Measurements from ENCODE around the gene SMC1A.
"Not testable (repeated sequence)": the region's sequence is repeated elsewhere in the genome, so short reads cannot be mapped to it uniquely, and the experiment has no call there.

SMC1A gene

DNA sequence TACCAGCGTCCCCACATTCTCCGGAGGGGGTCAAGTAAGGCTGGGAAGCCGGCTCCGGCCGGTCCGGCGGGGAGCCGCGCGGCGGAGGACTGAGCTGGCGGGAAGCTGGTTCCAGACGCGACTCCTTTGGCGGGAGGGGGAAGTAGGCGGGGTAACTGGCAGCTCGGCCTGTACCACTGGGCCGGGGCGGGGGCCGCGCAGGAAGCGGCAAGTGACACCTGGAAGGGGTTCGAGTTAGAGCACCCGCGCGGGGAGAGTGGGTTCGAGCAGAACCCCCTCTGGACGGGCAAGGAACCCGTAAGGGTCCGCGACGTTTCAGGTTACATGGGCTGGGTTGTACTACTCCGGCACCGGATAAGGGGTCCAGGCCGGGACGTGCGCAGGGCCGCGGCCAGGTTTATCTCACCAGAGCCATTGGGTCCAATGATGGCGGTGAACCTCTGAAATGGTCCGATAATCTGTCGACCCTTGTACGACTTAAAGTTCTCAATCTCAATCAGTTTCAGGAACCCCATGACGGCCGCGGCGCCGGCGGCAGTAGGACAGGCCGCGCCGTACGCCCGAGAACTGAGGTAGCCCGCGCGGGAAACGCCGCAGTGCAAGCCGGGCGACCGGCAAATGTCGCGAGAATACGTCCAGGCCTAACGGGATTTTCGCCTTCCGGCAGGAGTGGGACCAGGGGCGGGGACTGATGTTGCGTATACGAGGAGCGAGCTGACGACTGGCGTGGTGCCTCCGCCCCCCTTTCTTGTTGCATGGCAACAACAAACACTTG, at the start of gene SMC1A:
Gene SMC1A (minus strand): TSS at position 569 of the 775 bp plus-strand sequence. CDS start 54 bp downstream, at position 515.
- DNase-seq (ENCODE audit: low spot score), result peak; percentile 97

DNA sequence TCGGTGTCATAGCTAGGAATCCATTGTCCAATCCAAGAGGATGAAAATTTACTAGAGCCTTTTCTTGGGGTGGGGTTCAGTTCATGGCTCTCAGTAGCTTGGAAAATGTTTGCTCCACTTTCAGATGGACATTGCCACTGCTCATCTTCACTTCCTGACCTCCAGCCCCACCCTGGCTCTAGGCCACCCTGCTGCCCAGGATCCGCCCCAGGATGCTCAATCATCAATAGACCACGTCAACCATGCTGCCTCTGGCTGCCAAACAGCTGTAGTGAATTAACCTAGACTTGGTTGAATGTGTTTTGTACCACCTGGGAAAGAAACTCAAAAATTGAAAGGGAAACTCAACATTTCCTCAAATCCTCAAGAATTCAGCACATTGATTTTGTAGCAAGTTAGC, 48.9 kb upstream of the SMC1A start:
- no peak for DNase-seq (ENCODE audit: low spot score)

DNA sequence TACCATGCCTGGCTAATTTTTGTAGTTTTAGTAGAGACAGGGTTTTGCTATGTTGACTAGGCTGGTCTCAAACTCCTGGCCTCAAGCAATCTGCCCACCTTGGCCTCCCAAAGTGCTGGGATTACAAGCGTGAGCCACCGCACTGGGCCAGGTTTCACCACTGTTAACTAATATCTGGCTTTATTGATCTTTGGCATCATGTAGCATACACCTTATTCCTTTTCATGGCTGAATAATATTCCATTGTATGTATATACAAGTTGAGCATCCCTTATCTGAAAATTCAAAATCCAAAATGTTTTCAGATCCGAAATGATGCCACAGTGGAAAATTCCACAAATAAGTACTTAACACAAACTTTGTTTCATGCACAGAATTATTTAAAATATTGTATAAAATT, 46.2 kb upstream of the SMC1A start:
- not testable (repeated sequence) for DNase-seq (ENCODE audit: low spot score)

DNA sequence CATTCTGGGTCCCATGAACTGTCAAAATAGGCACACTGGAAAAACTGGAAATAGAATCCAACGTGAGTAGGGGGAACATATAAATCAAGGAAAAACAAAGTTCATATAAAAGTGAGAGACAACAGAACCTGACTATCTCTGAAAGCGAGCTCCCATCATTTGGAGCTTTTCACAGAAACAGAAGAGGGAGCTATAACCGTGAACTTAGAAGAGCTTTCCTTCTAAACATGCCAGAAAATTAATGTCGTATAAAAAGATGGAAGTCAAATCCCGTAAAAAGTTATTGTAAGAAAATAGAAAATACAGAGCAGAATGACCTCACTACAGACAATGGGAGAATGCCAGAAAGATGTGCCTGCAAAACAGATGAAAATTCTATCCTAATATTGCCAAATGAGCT, 35.6 kb upstream of the SMC1A start:
- no peak for DNase-seq (ENCODE audit: low spot score)

DNA sequence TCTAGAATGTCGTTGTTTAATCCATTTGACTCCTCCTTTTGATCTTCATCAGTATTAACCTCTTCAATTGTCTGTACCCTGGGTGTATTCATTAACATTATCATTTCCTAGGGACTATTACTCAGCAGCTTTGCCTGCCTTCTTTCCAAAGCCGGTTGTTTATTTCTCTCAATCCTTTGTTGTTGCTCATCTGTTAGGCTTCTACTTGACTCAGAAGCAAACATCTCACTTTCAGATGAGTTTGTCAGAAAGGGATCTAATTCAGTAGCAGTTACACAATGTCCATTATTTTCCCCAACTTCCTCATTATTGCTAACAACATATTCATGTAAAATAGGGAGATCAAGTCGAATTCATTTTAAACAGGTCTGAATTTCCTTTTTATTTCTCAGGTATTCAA, 33.8 kb upstream of the SMC1A start:
- no peak for DNase-seq (ENCODE audit: low spot score)

DNA sequence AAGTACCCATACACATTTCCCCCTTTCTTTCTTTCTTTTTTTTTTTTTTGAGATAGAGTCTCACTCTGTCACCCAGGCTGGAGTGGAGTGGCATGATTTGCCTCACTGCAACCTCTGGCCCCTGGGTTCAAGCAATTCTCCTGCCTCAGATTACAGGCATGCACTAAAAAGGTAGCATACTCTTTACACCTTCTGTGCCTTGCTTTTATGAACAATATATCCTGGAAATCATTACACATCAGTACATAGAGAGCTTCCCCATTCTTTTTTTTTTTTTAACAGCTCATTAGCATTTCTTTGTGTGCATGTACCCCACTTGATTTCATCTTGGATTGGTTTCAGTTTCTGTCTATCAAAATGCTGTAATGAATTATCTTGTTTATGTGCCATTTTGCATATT, 30.4 kb upstream of the SMC1A start:
- DNase-seq (ENCODE audit: low spot score), result no peak

DNA sequence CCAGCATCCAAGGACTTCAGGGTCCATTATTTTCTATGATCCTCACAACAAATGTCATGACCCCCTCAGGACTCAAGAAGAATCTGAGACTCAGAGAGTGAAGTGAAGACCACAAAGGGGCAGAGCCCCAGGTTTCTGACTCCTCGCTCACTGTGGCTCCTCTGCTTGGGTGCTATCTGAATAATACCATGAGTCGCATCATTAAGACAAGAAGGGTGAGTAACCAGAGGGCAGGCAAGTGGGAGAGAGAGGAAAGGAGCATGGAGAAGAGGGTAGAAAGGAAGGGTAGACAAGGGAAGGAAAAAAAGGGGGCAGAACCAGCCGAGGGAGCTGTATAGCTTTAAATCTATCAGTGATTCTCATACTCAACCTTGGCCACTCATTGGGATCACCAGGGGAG, 27.2 kb upstream of the SMC1A start:
- no peak for DNase-seq (ENCODE audit: low spot score)

DNA sequence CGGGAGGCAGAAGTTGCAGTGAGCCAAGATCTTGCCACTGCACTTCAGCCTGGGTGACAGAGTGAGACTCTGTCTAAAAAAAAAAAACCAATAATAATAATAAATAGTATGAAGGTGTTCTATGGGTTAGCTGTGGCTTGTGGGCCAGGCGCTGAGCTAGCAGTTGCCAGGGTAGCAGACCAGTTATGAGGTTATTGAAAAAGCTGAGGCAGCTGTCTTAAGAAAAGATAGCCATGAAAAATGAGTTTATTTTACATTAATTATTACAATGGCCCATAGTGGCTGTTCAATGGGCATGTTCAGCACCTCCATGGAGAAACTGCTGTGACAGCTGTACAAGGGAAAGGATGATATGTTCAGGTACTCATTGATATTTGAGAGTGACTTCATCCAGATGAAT, 25.0 kb upstream of the SMC1A start:
- DNase-seq (ENCODE audit: low spot score), result no peak

DNA sequence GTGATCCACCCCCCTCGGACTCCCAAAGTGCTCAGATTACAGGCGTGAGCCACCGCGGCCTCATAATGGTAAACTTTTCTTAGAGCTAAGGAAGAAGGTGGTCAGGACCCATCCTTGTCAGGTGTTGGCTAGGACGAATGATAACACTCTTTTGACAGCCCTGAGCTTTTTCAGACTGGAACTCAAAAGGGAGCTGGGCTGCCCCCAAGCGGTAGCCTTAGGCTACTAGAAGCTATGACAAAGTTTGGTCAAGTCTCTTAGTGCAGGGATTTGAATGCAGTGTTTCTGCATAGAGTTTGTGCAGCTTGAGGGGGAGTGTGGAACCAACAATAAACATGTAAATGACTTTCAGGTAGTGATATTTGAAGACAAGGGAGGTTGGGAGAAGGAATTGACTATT, 23.5 kb upstream of the SMC1A start:
- DNase-seq (ENCODE audit: low spot score), result peak; percentile 38

DNA sequence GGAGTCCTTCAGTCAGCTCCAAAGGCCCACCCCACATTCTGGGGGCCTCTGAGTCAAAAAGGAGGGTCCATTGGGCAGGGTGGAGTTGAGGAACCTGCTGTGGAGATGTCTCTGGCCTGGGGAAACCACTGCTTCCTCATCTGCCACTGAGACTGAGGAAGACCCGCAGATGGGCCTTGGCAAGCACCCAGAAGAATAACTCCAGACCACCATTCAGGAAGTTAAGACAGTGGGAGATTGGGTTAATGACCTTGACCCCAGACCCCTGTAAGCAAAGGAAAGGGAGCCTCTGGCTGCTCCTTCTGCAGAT, 19.8 kb upstream of the SMC1A start:
- DNase-seq (ENCODE audit: low spot score), result no peak

DNA sequence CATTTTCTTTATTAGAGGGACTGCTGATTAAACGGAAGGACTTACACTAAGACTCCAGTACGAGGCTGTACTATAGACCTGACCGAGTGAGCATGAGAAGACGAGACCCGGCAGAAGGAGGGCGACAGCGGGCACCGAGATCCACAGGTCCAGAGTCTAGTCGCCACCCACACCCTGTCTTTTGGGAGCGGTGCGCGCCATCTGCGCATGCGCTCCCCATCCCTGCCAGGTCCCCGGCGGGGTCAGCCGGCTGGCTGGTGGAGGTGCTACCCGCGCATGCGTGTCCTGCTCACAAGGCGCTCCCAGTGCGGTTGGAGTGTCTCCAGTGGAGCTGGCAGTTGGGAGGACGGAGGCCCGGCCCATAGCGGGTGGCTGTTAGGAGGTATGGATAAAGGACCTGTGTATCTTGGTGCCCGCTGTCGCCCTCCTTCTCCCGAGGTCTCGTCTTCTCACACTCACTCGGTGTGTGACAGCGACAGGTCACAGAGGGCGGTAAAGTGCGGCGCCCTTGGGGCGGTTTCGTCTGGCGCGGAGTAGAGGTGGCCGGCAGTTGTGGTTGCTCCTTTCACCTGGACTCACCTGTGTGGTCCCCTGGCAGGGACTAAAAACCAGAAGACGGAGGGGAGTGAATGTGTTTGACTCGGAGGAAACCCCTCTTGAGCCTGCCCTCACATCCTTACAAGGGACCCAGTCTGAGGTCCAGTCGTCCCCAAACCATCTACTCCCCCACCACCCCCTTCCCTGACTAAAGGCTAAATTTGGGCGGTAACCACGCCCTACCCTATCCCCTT, 19.3 kb upstream of the SMC1A start:
- peak; percentile 74 for DNase-seq (ENCODE audit: low spot score)

DNA sequence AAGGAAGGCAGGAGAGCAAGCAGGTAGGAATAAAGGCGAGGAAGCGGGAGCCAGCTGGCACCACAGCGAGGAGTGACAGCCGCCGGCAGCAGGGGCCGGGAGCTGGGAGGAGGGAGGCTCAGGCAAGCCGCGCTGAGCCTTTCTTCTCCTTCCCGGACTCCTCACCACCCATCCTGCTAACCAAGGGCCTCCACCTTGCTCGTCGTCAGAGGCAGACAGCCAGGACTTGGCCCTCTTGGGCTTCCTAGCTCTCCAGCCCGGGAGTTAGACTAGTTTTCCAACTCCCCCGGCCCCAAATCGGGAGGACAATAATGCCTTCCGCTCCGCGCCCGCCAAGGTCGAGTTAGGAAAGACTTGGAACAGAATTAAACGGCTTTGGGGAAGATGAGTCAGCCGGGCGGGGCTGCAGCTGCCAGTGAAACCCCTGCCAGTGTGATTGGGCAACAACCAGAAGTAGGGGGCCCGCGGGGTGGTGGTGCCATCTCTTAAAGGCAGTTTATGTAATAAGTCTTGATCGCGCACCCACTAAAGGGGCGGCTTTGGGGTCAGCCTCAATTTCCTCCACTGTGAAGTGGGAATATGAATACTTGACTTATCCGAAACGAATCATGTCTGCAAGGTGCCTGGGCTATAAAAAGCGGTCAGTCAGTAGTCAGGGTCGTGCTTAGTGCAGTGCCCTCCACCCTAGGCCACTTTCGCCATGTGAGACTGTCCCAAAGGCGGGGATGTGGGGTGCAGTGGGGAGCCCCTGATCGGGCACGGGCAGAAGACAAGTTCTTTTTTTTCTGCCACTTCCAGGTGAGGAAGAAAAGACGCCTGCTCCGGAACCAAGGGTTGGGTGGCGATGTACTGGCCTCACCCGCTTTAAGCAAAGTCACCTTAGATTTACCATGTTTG, 18.4 kb upstream of the SMC1A start:
- DNase-seq (ENCODE audit: low spot score), result peak; percentile 27

DNA sequence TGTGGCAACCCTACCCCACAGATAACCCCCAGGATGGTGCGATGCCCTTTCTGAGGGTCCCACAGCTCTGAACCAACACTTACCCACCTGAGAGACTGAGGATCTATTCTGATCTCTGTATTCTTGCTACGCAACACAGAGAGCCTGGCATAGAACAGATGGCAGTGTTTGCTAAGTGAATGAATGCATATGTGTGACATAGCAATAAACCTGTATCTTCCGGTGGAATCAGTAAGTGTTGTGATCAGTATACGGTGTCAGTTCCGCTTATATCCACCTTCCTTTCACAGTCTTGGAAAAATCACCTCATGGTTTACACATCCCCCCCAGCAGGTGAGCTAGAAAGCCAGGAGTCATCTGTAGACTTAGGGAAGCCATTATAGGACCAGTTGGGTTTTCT, 17.6 kb upstream of the SMC1A start:
- no peak for DNase-seq (ENCODE audit: low spot score)

DNA sequence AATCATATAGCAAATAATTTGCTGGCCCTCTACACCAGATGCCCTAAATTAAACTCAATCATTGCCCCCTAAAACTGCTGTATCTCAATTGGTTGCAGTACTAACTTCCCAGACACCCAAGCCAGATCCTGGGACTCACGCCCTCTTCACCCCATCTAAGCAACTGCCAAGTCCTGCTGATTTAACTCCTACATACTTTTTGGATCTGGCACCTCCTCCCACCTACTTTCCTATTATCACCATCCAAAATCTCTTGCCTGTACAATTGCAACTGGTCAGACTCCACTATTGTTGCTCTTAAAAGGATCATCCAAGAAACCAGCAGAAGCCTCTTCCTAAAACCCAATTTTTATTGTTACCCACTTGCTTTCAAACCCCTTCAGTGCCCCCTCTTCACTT, 16.4 kb upstream of the SMC1A start:
- no peak for DNase-seq (ENCODE audit: low spot score)

DNA sequence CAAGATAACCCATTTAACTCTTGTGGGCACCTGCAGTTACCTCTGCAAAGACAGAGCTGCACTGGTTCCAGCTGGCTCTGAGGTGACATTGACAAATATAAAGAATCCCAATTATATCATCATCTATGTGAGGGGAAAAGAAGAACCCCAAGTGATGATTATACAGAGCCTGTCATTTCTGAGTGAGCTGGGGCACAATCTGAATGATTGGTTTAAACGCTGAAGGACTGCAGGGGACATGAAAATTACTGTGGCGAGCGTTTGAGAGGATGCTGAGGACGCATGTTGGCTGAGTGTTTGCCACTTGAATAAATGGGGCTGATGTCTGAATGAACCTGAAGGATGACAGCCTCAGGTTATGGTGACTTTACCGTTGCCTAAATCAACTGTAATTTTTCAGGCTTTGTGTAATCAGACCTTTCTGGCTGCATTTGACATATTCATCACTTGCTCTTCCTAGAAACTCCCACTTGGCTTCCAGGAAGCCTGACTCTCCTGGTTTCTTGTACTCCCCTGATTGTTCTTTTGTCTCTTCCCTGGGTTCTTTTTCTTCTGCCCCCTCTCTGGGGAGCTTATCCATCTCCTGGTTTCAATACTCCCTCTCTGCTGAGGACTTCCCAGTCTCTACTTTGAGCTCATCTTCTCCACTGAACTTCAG, 15.8 kb upstream of the SMC1A start:
- DNase-seq (ENCODE audit: low spot score), result no peak

DNA sequence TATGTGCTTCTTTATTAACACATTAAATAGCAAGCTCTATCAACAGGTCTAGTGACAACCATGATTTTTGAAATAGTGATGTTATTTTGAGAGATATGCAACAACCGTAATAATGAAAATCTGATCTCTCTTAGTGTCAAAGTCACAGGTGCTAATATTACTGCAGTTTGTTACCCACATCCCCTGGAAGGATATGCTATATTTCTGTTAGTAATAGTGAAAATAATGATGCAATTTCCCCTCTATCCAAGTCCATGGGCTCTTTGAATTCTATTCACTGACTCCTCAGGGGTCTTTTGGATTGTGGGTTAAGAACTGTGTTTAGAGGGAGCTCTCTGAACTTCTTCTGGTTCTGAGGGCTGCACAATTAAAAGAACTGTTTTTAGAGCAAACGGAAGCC, 14.8 kb upstream of the SMC1A start:
- DNase-seq (ENCODE audit: low spot score), result no peak

DNA sequence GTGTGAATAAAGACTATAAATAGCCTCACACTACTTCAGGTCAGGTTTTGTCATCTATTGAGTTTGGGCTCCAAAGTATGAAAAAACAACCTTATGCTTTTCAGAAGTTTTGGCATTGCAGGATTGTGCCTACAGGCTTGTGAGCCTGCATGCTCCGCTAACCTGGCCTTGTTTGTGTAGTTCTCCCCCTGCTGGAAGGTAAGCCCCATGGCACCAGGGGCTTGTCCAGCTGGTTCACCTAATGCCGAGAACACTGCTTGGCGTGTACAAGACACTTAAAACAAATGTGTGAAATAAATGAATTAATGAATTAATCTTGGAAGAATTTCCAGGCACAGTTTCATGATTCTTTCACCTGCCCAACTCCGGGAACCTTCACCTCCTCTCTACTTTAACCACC, 13.5 kb upstream of the SMC1A start:
- DNase-seq (ENCODE audit: low spot score), result peak; percentile 73

DNA sequence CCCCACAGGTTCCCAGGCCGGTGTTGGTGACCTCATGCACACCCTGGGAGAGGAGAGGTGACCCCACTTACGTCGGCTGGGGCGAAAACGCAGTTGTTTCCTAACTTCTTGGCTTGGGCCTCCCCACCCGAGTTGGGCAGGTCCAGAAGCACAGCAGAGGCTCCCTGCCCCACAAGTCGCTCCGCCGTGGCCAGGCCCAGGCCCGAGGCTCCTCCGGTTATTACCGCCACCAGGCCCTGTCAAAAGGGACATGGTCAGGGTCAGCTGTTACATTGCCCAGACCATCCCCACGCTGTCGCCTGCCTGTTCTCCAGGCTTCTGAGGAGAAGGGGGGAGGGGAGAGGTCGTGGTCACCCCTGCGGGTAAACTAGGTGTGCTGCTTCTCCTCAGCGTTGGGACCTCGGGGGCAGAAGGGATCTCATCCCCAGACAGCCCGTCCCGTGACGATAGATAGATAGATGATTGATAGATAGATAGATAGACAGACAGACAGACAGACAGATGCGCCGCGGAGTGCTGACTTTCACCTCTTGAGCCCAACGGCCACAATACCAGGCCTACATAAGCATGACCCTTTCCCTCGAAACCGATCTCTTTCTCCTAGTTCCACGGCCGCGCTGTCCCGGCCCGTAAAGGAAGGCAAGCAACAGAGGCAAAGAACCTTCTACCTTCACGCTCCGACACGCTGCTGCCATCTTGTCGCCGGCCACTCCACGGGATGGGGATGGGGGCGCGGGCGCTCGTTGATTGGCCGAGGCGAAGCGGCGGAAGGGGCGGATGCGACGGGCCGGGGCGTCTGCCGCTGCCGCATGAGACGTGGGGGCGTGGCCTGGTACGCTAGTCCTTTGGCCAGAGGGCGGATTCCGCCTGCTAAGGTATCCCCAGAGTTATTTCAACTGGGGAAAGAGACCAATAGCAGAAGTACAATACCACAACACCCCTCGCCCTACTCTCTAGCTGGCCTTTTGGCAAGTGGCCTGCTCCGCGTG, 11.5 kb upstream of the SMC1A start, which contains the start of gene HSD17B10:
Gene HSD17B10 (minus strand): TSS at position 720 of the 989 bp plus-strand sequence. CDS start 25 bp downstream, at position 695.
- DNase-seq (ENCODE audit: low spot score), result peak; percentile 83

DNA sequence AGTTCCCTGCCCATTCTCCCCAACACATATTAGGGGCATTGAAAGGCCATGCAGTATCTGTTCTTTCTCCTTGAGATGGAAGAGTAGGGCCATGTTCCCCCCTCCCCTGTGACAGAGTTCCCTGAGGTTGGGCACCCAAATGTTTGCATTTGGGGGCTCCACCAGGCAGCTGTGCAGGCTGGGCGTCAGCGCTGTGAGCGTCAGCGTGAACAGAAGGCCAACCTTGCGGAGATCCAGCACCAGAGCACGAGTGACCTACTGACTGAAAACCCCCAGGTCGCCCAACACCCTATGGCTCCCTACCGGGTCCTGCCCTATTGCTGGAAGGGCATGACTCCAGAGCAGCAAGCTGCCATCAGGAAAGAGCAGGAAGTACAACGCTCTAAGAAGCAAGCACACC, 7.8 kb upstream of the SMC1A start:
- no peak for DNase-seq (ENCODE audit: low spot score)

DNA sequence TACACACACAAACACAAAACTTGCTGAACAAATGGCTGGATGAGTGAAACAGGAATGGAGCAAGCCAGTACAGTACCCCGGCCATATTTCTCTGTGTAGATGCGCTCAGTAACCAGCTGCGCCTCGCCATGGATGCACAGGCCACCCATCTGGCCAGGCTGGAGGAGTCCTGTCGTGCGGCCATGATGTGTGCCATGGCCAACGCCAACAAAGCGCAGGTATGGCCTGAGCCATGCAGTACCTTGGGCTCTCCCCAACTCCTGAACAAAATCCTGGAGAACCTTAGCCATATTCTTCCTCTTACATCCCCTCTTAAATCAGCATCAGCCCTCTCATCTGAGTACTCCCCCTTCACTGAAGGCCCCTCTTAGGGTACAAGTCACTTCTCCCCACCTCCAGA, 7.3 kb upstream of the SMC1A start:
- no peak for DNase-seq (ENCODE audit: low spot score)

DNA sequence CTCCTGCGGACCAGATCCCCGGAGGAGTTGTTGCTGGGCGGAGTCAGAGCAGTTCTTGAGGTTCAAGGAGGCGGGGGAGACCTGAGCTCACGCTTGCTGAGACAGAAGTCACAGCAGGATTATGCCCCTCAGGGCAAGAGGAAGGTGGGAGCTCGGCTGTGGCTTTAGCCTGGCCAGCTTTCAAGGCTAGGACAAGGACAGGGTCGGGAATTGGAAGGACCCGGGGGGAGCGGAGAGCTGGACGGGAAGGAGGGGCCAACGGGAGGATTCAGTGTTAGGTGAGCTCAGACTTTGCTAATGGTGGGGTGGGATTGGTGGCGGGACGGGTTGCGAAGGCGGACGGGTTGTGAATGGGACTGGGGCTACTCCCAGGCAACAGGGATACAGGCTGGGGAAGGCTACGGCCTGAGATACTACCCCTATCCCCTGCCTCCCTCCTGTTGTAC, 430 bp upstream of the SMC1A start, which contains the start of gene RIBC1:
Gene RIBC1 (plus strand): TSS at position 13 of the 446 bp plus-strand sequence. CDS start 3,404 bp downstream, outside the sequence.
- DNase-seq (ENCODE audit: low spot score), result no peak
